ENCODE measurements around the gene TRAF3IP1. TPM values are rescaled to one million over a fixed set of nuclear protein-coding genes. Genes with fewer than 3 reads are reported as not detected.
"Not testable (repeated sequence)": the region's sequence is repeated elsewhere in the genome, so short reads cannot be mapped to it uniquely, and the experiment has no call there.

The TRAF3IP1 gene
- total RNA-seq, 1 experiment from 2014 or later: 11.5 TPM

GRCh38 chr2:238305092-238305862, 15.0 kb upstream of the TRAF3IP1 start:
- in situ Hi-C loops (cut with HindIII; ENCODE audit: low sequenced_read_pairs): no loop called here
- no peak for DNase-seq (ENCODE audit: low spot score)

DNA sequence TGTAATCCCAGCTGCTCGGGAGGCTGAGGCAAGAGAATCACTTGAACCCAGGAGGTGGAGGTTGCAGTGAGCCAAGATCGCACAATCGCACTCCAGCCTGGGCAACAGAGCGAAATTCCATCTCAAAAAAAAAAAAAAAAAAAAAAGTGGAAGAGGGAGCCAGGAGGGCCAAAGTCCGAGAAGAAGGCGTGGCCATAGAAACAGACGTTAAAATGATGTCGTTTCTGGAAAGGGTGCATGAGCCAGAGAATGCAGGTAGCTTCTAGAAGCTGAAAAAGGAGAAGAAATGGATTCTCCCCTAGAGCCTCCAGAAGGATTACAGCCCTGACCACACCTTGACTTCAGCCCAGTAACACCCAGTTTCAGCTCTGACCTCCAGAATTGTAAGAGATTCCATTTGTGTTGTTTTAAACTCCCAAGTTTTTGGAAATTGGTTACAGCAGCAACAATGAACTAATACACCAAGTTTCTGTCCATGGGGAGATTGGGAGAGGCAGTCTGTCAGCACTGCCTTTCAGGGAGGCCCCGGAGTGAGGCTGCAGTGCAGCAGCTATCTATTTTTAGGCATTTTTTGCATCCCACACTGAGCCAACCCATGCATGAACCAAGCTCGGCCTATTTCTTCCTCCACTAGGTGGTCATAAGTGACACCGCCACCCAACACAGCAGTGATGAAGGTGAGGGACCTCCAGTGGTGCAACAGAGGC, 14.2 kb upstream of the TRAF3IP1 start:
- in situ Hi-C loops (cut with HindIII; ENCODE audit: low sequenced_read_pairs): no loop called here
- no peak for DNase-seq (ENCODE audit: low spot score)

DNA sequence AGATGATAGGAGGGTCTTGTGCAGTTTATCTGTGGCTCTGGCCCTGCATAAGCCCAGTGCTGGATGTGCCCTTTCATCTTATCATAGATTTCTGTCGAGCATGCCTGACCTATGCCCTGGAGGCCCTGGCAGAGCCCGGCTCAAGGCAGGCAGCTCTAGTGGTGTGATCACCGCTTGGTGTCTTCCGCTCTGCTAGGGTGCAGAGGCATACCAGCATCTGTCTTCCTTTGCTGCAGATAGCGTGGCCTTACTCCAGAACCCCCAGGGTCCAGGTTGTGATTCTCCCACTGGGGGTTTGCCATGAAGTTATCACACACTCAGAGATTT, 13.7 kb upstream of the TRAF3IP1 start:
- no peak for DNase-seq (ENCODE audit: low spot score)
- in situ Hi-C loops (cut with HindIII; ENCODE audit: low sequenced_read_pairs): no loop called here

DNA sequence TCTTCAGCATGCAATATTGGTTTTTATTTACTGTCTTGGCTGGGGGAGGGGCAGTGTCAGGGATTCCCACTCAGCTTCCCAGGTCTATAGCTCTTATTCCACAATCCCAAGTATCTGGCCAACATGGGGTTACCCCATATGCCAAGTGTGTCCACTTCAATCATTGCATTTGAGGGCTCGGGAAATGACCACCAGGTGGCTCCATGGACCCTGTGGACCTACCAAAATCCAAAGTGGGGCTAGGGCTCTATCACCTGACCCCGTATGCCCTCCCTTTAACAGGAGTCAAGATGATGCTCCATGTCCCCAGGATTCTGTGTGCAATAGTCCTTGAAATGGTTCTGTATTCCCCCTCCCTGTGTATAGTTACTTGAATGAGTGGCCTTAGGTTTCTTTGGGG, 12.1 kb upstream of the TRAF3IP1 start:
- DNase-seq (ENCODE audit: low spot score): no peak

DNA sequence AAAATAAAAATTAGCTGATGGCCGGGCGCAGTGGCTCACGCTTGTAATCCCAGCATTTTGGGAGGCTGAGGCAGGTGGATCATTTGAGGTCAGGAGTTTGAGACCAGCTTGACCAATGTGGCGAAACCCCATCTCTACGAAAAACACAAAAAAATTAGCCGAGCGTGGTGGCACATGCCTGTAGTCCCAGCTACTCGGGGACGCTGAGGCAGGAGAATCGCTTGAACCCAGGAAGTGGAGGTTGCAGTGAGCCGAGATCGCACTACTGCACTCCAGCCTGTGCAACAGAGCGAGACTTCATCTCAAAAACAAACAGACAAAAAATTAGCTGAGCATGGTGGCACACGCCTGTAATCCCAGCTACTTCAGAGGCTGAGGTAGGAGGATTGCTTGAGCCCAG, 9.6 kb upstream of the TRAF3IP1 start:
- in situ Hi-C loops (cut with HindIII; ENCODE audit: low sequenced_read_pairs); DNase-seq (ENCODE audit: low spot score): not testable (repeated sequence)

More for the DNA sequence above, 12.1 kb upstream of the TRAF3IP1 start:
- in situ Hi-C loops (cut with HindIII; ENCODE audit: low sequenced_read_pairs): no loop called here

DNA sequence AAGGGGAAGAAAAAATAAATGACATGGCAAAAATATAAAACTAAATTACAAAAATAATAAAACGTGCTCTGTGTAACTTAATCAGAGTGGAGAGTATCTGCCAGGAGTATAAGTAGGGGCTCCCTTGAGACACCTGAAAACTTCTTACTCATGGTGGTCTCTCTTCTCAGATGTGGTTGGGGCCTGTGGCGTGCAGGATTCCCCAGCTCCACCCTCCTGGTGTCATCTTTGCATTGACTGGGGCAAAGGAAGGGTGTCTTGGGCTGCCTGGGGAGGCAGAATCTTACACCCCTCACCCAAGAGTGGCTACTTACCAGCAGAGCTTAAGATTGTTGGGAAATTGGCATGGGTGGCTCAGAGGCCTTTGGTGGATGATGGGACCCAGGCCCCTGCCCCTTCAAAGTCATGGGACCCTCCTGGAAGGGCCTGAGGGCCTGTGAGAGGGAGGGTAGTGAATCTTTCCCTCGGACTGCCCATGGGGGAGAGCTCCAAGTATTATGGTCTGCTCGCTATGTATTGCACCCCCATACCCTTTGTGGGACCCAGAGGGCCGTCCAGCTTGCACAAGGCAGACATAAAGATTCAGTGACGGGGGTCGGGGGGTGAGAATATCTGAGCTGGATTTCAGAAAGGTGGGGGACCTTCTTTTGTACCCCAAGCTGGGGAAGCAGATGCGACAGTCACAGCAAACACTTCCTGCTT, 6.9 kb upstream of the TRAF3IP1 start:
- in situ Hi-C loops (cut with HindIII; ENCODE audit: low sequenced_read_pairs): no loop called here
- DNase-seq (ENCODE audit: low spot score): no peak

GRCh38 chr2:238313991-238314350, 6.3 kb upstream of the TRAF3IP1 start:
- in situ Hi-C loops (cut with HindIII; ENCODE audit: low sequenced_read_pairs): no loop called here
- no peak for DNase-seq (ENCODE audit: low spot score)

DNA sequence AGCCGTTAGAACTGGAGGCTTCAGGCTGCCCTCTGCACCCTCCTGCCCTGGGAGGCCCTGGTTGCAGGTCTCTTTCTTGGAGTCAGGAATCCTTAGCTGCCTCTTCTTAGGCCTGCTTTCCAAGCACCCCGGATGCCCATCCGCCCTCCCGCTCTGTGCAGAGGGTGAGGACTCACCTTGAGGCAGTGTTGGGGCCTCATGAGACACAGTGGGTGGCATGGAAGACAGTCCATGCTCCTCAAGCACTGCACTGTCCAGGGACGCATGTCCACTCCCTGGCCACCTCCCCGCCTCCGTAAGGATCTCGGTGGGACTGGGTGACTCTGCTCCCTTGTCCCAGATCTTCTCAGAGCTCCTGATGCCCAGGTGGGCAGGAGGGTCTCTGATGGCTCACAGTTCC, 5.7 kb upstream of the TRAF3IP1 start:
- in situ Hi-C loops (cut with HindIII; ENCODE audit: low sequenced_read_pairs): no loop called here
- DNase-seq (ENCODE audit: low spot score): no peak

DNA sequence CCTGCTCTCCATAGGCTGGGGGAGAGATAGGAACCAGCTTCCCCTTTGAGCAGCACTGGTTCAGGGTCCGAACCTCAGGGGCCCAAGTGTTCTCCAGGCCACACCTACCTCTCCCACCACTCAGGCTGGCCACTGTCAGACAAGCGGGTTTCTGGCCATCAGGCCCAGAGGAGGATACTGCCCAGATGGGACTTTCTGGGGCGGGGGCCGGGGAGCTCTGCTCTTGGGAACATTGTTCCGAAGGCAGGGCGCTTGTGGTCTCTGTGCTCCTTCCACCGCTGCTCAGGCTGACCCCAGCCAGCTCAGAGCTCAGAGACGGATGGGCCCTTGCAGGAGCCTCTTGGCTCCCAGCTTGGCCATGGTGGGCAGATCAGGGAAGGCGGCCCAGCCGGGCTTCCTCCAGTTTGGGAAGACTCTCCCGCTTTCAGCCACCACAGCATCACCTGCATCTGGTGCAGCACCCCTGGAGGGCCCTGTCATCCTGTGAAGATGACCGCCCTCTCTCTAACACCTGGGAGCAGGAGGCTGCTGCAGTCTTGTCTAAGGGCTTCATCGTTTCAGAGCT, 5.2 kb upstream of the TRAF3IP1 start:
- no peak for DNase-seq (ENCODE audit: low spot score)

GRCh38 chr2:238320648-238321281, 447 bp downstream of the TRAF3IP1 start:
- no peak for DNase-seq (ENCODE audit: low spot score)
- in situ Hi-C loops (cut with HindIII; ENCODE audit: low sequenced_read_pairs): no loop called here

More for the DNA sequence above, 5.2 kb upstream of the TRAF3IP1 start:
- in situ Hi-C loops (cut with HindIII; ENCODE audit: low sequenced_read_pairs): no loop called here

DNA sequence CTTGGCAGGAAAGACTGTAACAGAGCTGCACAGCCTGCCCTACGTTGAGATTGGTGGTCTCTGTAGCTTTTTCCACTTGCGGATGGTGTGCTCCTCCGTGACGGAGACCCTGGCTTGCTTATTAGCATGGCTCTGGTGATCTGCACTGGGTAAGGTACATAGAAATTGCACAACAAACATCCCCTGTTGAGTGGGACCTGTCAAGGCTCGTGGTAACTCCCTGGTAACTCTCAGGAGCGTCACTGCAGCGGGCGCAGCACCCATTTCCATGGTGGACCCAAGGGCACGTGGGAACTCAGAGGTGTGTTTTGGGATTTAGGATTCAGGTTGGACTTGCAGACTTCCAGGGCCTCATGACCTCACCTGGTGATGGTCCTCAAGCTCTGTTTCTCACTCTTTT, 1.1 kb downstream of the TRAF3IP1 start:
- no peak for DNase-seq (ENCODE audit: low spot score)
- in situ Hi-C loops (cut with HindIII; ENCODE audit: low sequenced_read_pairs): no loop called here

GRCh38 chr2:238322001-238322411, 1.7 kb downstream of the TRAF3IP1 start:
- no peak for DNase-seq (ENCODE audit: low spot score)
- in situ Hi-C loops (cut with HindIII; ENCODE audit: low sequenced_read_pairs): no loop called here

GRCh38 chr2:238324248-238324647, 3.9 kb downstream of the TRAF3IP1 start:
- in situ Hi-C loops (cut with HindIII; ENCODE audit: low sequenced_read_pairs); DNase-seq (ENCODE audit: low spot score): not testable (repeated sequence)

DNA sequence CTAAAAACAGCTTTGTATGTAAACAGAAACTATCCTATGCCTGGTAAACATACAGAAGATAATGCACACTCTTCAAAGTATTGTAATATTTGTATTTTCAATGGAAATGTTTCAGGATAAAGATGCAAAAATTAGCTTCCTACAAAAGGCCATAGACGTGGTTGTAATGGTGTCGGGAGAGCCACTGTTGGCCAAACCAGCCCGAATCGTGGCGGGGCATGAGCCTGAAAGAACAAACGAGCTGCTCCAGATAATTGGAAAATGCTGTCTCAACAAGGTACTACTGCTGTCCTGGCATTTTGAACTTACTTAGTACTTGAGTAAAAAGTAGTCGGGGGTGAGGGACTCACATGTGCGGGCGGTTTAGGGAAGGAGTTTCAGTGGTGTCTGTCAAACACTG, 5.4 kb downstream of the TRAF3IP1 start:
- no peak for DNase-seq (ENCODE audit: low spot score)
- in situ Hi-C loops (cut with HindIII; ENCODE audit: low sequenced_read_pairs): no loop called here

GRCh38 chr2:238326801-238327365, 6.6 kb downstream of the TRAF3IP1 start:
- in situ Hi-C loops (cut with HindIII; ENCODE audit: low sequenced_read_pairs): no loop called here
- no peak for DNase-seq (ENCODE audit: low spot score)

GRCh38 chr2:238327751-238328150, 7.4 kb downstream of the TRAF3IP1 start:
- DNase-seq (ENCODE audit: low spot score): no peak
- in situ Hi-C loops (cut with HindIII; ENCODE audit: low sequenced_read_pairs): no loop called here

GRCh38 chr2:238330391-238330790, 10.1 kb downstream of the TRAF3IP1 start:
- in situ Hi-C loops (cut with HindIII; ENCODE audit: low sequenced_read_pairs): no loop called here
- DNase-seq (ENCODE audit: low spot score): no peak

DNA sequence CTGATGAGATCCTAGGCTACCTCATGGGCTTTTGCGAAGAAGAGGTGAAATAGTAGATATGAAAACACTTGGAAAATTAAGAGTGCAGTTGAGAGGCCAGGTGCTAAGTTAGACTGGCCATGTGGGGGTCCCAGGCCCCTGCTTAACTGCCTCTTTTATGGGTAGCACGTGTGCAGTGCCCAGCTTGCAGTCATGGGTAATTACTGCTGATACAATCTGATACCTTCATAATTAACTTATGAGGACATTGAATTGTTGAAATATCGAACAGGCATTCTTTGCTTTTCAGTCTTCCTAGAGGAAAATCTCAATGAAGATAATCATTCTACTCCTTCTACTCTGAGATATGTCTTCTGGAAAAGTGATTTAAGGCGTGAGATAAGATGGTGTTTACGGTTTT, 11.6 kb downstream of the TRAF3IP1 start:
- in situ Hi-C loops (cut with HindIII; ENCODE audit: low sequenced_read_pairs): no loop called here
- no peak for DNase-seq (ENCODE audit: low spot score)

GRCh38 chr2:238334885-238335284, 14.6 kb downstream of the TRAF3IP1 start:
- in situ Hi-C loops (cut with HindIII; ENCODE audit: low sequenced_read_pairs): no loop called here
- DNase-seq (ENCODE audit: low spot score): no peak

Measured in G401 (cell line).